Natural killer cell (primary cell): Measurements from ENCODE around the gene CD47. TPM values are rescaled to one million over a fixed set of nuclear protein-coding genes. Genes with fewer than 3 reads are reported as not detected.

Experiments used
- ATAC-seq, 3 donors: fragments of 150-1000 bp in 2 of 3; fragments of 200-7000 bp in 1 of 3; cut with Tn5 transposase; 1 replicate in 1 of 3; 2 replicates in 2 of 3; pipeline ENCODE4 v1.10.0; 2021; ENCODE audit warnings: mild to moderate bottlenecking in 2 of 3, moderate library complexity in 2 of 3
- DNase-seq, 2 donors: peaks; one replicate each; pipeline versions ENCODE4 v3.0.0 to v3.0.0-alpha.2; 2013 to 2021; ENCODE audit warnings: mixed read lengths in 1 of 2
- H3K27ac ChIP-seq: one replicate; pipeline ENCODE4 v1.5.1; 2013; ENCODE audit warnings: mild to moderate bottlenecking, low read length
- H3K27me3 ChIP-seq: one replicate; pipeline ENCODE4 v1.6.1; 2013; ENCODE audit warnings: low read length; ENCODE audit not compliant: control insufficient read depth, insufficient read depth
- H3K36me3 ChIP-seq: one replicate; pipeline ENCODE4 v1.6.1; 2013; ENCODE audit warnings: low read length; ENCODE audit not compliant: control insufficient read depth, insufficient read depth
- H3K4me1 ChIP-seq: one replicate; pipeline ENCODE4 v1.6.1; 2013; ENCODE audit warnings: low read length; ENCODE audit not compliant: control insufficient read depth, insufficient read depth
- H3K4me3 ChIP-seq: one replicate; pipeline ENCODE4 v1.5.1; 2013; ENCODE audit warnings: low read length
- H3K9me3 ChIP-seq: one replicate; pipeline ENCODE4 v1.6.1; 2013; ENCODE audit warnings: low read length; ENCODE audit not compliant: control insufficient read depth, insufficient read depth
- H3K27ac Mint-ChIP-seq, 2 donors: one replicate each; pipeline ENCODE4 v1.8.0; 2022; ENCODE audit warnings: mild to moderate bottlenecking in 2 of 2, mixed read lengths in 2 of 2, moderate library complexity in 1 of 2
- H3K27me3 Mint-ChIP-seq, 2 donors: one replicate each; pipeline ENCODE4 v1.8.0; 2022; ENCODE audit warnings: low read depth in 2 of 2, mixed read lengths in 2 of 2
- H3K36me3 Mint-ChIP-seq: one replicate; pipeline ENCODE4 v1.8.0; 2022; ENCODE audit warnings: mixed read lengths
- H3K4me1 Mint-ChIP-seq, 2 donors: one replicate each; pipeline ENCODE4 v1.8.0; 2022; ENCODE audit warnings: mixed read lengths in 2 of 2
- H3K4me3 Mint-ChIP-seq: one replicate; pipeline ENCODE4 v1.8.0; 2022; ENCODE audit warnings: mild to moderate bottlenecking, moderate library complexity, mixed read lengths
- H3K9me3 Mint-ChIP-seq, 2 donors: one replicate each; pipeline ENCODE4 v1.8.0; 2022; ENCODE audit warnings: mixed read lengths in 2 of 2
- WGBS: methylation state at CpG from one replicate; pipeline ENCODE4 v1.1.7; 2013; ENCODE audit warnings: missing lambda C conversion rate; ENCODE audit not compliant: insufficient coverage; 5-methylcytosine and 5-hydroxymethylcytosine counted together
- intact Hi-C: fragments of 100-400 bp; cut with micrococcal nuclease; formaldehyde crosslinking; loops from one replicate; pipeline ENCODE4 v1.14.2; 2022
- total RNA-seq, 4 donors: library from RNA; stranded (reverse); fragments of 120-200 nt in 1 of 4; gene quantifications; one replicate each; pipeline versions ENCODE4 v1.2.3 to v1.2.4, GENCODE V29; 2013 to 2022
- TF ChIP-seq, protein P1 (sequence below): fragments of 200-600 bp; IDR thresholded peaks from one replicate; pipeline ENCODE4 v1.8.0; 2022; ENCODE audit warnings: antibody characterized with exemption

Gene CD47
- total RNA-seq, 3 donors from 2014 or later (not counting 1 experiment from before 2014, with no cell fraction given): 226 to 236 (median 233) TPM

GRCh38 chr3:108100906-108101660, 10.3 kb upstream of the CD47 start:
- Histone ChIP-seq H3K27me3 (no peaks in the 10 kb centered on the region), H3K4me1 (peaks cover 72% of the 10 kb centered on the region)
- peaks cover 77 to 81% of the 10 kb centered on the region in 2 donors for H3K4me1 Mint-ChIP-seq

GRCh38 chr3:108099679-108100428, 9.0 kb upstream of the CD47 start:
- Mint-ChIP-seq H3K9me3 (no peaks in the 10 kb centered on the region), H3K36me3 (no peaks in the 10 kb centered on the region), H3K4me1 (peaks cover 79 to 92% of the 10 kb centered on the region in 2 donors), H3K27me3 (no peaks in the 10 kb centered on the region), H3K4me3 (peak overlapping the region; percentile 74), H3K27ac (peak overlapping the region; percentile 88 to 97)
- 35% methylated on average over 9 of the region's 9 CpGs for WGBS
- DNase-seq (peak; percentile 62 to 64), ATAC-seq (peak; percentile 52 to 66 (median 65))
- H3K27me3 ChIP-seq: no peaks in the 10 kb centered on the region
- peaks cover 73% of the 10 kb centered on the region for H3K4me1 ChIP-seq
- H3K36me3 ChIP-seq: no peaks in the 10 kb centered on the region
- H3K9me3 ChIP-seq: no peaks in the 10 kb centered on the region
- intact Hi-C loops: loop anchor here (1.0 to 10.0 kb wide), 5 partner anchors 9 to 485 kb away; partner anchors contain the start of genes CD47, CIP2A and DZIP3
- no peak overlapping the region for H3K4me3 ChIP-seq
- TF ChIP-seq, protein P1, sequence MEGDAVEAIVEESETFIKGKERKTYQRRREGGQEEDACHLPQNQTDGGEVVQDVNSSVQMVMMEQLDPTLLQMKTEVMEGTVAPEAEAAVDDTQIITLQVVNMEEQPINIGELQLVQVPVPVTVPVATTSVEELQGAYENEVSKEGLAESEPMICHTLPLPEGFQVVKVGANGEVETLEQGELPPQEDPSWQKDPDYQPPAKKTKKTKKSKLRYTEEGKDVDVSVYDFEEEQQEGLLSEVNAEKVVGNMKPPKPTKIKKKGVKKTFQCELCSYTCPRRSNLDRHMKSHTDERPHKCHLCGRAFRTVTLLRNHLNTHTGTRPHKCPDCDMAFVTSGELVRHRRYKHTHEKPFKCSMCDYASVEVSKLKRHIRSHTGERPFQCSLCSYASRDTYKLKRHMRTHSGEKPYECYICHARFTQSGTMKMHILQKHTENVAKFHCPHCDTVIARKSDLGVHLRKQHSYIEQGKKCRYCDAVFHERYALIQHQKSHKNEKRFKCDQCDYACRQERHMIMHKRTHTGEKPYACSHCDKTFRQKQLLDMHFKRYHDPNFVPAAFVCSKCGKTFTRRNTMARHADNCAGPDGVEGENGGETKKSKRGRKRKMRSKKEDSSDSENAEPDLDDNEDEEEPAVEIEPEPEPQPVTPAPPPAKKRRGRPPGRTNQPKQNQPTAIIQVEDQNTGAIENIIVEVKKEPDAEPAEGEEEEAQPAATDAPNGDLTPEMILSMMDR: no peak
- peak overlapping the region; percentile 69 for H3K27ac ChIP-seq

More at GRCh38 chr3:108100906-108101660, 10.3 kb upstream of the CD47 start:
- Histone ChIP-seq H3K27ac (peak overlapping the region; percentile 69), H3K9me3 (no peaks in the 10 kb centered on the region), H3K36me3 (no peaks in the 10 kb centered on the region), H3K4me3 (no peak overlapping the region)
- peak in 1 of 2 donors; percentile 68 for DNase-seq
- Mint-ChIP-seq H3K27ac (peak overlapping the region; percentile 88 to 97), H3K36me3 (no peaks in the 10 kb centered on the region), H3K4me3 (peak overlapping the region; percentile 75), H3K9me3 (no peaks in the 10 kb centered on the region), H3K27me3 (no peaks in the 10 kb centered on the region)
- intact Hi-C loops: loop anchor here (1.0 kb wide), 2 partner anchors 13 to 24 kb away; no protein-coding TSS in a partner anchor
- ATAC-seq: peak; percentile 26 to 33 (median 28)
- 27% methylated on average over 4 of the region's 4 CpGs for WGBS
- TF ChIP-seq, protein P1: no peak

DNA sequence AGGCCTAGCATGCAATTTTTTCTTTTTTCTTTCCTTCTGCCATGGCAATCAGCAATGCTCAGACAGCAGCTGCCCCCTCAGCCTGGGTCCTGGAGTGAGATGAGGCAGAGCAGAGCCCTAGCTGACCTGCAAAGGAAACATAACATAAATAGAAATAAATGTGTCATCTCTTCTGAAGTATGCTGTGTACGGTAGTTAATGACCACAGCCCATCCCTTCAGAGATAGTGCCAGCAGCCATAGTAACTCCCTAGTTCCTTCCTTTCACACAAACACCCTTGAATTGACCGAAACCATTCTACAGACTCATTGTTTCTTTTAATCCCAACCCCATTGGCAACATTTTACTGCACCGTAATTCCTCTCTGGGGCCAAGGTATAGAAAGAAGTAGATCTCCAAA, 8.4 kb upstream of the CD47 start:
- peak overlapping the region; percentile 88 to 97 for H3K27ac Mint-ChIP-seq
- H3K4me1 Mint-ChIP-seq: peaks cover 79 to 96% of the 10 kb centered on the region in 2 donors
- intact Hi-C loops: loop anchor here (1.0 to 10.0 kb wide), 4 partner anchors 8 to 486 kb away; partner anchors contain the start of genes CD47, CIP2A and DZIP3
- Histone ChIP-seq H3K4me3 (no peak overlapping the region), H3K9me3 (no peaks in the 10 kb centered on the region), H3K27me3 (no peaks in the 10 kb centered on the region), H3K36me3 (no peaks in the 10 kb centered on the region), H3K27ac (peak overlapping the region; percentile 69), H3K4me1 (peaks cover 72% of the 10 kb centered on the region)
- 21% methylated on average over 2 of the region's 3 CpGs for WGBS
- no peaks in the 10 kb centered on the region for H3K36me3 Mint-ChIP-seq
- peak overlapping the region; percentile 74 for H3K4me3 Mint-ChIP-seq
- TF ChIP-seq, protein P1: no peak
- ATAC-seq (peak; percentile 63 to 65 (median 64)), DNase-seq (peak in 1 of 2 donors; percentile 34)
- H3K9me3 Mint-ChIP-seq: no peaks in the 10 kb centered on the region
- H3K27me3 Mint-ChIP-seq: no peaks in the 10 kb centered on the region
